ENCODE data around the gene RHOD.

The RHOD gene

DNA sequence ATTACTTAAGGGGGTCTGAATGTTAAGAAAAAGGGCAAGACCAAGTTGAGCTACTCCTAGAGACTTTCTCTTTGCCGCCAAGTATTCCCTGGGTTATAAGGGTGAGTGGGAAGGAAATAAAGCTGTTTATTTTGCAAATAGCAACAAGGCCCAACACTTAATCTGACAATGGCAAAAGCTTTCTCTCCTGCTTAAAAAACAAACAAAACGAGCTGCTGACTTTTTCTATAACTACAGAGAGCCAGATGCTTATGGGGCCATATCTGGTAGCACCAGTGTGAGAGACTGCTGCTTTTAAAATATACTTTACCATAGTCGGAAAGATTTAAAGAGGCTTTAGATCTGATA lies 60.1 kb downstream of the RHOD start:
- TF ChIP-seq TCF12 (IDR thresholded peaks at IDR 0.05; ENCODE audit: low read depth): no peak
- no peak for TF ChIP-seq EP300 (IDR thresholded peaks at IDR 0.05; ENCODE audit: borderline replicate concordance)
- TF ChIP-seq CREB1 (IDR thresholded peaks at IDR 0.05; ENCODE audit: low read depth): no peak
- TF ChIP-seq YY1 (IDR thresholded peaks at IDR 0.05; ENCODE audit: low read depth): no peak
- TF ChIP-seq, protein P1, sequence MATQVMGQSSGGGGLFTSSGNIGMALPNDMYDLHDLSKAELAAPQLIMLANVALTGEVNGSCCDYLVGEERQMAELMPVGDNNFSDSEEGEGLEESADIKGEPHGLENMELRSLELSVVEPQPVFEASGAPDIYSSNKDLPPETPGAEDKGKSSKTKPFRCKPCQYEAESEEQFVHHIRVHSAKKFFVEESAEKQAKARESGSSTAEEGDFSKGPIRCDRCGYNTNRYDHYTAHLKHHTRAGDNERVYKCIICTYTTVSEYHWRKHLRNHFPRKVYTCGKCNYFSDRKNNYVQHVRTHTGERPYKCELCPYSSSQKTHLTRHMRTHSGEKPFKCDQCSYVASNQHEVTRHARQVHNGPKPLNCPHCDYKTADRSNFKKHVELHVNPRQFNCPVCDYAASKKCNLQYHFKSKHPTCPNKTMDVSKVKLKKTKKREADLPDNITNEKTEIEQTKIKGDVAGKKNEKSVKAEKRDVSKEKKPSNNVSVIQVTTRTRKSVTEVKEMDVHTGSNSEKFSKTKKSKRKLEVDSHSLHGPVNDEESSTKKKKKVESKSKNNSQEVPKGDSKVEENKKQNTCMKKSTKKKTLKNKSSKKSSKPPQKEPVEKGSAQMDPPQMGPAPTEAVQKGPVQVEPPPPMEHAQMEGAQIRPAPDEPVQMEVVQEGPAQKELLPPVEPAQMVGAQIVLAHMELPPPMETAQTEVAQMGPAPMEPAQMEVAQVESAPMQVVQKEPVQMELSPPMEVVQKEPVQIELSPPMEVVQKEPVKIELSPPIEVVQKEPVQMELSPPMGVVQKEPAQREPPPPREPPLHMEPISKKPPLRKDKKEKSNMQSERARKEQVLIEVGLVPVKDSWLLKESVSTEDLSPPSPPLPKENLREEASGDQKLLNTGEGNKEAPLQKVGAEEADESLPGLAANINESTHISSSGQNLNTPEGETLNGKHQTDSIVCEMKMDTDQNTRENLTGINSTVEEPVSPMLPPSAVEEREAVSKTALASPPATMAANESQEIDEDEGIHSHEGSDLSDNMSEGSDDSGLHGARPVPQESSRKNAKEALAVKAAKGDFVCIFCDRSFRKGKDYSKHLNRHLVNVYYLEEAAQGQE (IDR thresholded peaks at IDR 0.05; ENCODE audit: low read depth): no peak
- TF ChIP-seq ZBTB7A (IDR thresholded peaks at IDR 0.05; ENCODE audit: low read depth): no peak
- TF ChIP-seq, protein P2, sequence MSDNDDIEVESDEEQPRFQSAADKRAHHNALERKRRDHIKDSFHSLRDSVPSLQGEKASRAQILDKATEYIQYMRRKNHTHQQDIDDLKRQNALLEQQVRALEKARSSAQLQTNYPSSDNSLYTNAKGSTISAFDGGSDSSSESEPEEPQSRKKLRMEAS (IDR thresholded peaks at IDR 0.05): no peak
- no peak for TF ChIP-seq NFIC (IDR thresholded peaks at IDR 0.05)

DNA sequence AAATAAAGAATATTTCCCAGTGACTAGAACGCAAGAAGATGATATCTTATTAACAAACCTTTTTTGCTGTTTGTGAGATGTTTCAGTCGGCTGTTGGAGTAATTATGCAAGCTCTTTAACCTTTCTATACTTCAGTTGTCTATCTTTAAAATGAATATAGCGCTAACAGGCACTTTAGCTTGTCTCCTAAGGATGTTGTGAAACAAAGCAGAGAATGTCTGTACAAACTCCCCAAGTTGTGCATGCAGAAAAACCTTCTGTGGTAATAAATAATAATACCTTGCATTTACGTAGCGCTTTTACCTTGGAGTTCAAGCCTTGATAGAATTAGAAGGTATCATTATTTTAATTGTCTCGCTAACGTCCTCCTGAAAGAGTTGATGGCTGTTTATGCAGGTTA lies 60.5 kb downstream of the RHOD start:
- TF ChIP-seq FOXM1 (IDR thresholded peaks at IDR 0.05; ENCODE audit: borderline replicate concordance, low read depth) (no peak), NFIC (IDR thresholded peaks at IDR 0.05) (no peak), EP300 (IDR thresholded peaks at IDR 0.05; ENCODE audit: borderline replicate concordance) (no peak), RAD21 (IDR thresholded peaks at IDR 0.05; ENCODE audit: low read depth) (no peak), CEBPB (IDR thresholded peaks at IDR 0.05) (no peak), TAF1 (IDR thresholded peaks at IDR 0.05; ENCODE audit: low read depth) (no peak), YY1 (IDR thresholded peaks at IDR 0.05; ENCODE audit: low read depth) (no peak), EGR1 (IDR thresholded peaks at IDR 0.05) (no peak), CREB1 (IDR thresholded peaks at IDR 0.05; ENCODE audit: low read depth) (no peak), TEAD4 (IDR thresholded peaks at IDR 0.05) (no peak), ZBTB7A (IDR thresholded peaks at IDR 0.05; ENCODE audit: low read depth) (no peak), TCF12 (IDR thresholded peaks at IDR 0.05; ENCODE audit: low read depth) (no peak), USF1 (IDR thresholded peaks at IDR 0.05) (no peak)
- TF ChIP-seq, protein P2 (IDR thresholded peaks at IDR 0.05): no peak
- TF ChIP-seq, protein P1 (IDR thresholded peaks at IDR 0.05; ENCODE audit: low read depth): no peak

- TF ChIP-seq NFIC (IDR thresholded peaks at IDR 0.05) (no peak), EP300 (IDR thresholded peaks at IDR 0.05; ENCODE audit: borderline replicate concordance) (no peak)
Measured at GRCh38 chr11:67117672-67118180, 61.1 kb downstream of the RHOD start.

DNA sequence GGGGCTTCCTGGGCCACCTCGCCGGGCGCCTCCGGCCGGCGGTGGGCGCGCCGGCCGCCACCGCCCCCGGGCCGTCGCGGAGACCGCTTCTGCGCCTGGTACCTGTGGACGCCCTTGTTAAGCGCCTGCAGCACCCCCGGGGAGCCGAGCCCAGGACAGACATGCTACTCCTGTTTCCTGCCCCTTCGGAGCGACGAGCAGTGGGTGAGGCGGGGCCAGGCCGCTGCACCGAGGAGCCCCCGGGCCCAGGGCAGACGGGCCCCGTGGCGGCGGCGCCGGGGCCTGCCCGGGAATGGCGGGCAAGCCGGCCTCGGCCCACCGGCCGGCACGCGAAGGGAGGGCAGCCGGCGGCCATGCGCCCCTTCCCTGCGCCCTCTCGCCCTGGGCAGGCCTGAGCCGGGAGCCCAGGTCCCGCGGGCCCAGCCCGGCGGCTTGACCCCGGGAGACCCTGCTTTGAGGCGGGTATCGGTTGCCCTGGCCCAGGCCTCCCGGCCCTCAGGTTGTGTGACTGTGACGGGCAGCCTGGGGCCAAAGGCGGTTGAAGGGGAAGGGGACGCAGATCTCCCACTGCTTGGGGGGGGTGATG lies 61.6 kb downstream of the RHOD start:
- TF ChIP-seq EP300 (IDR thresholded peaks at IDR 0.05; ENCODE audit: borderline replicate concordance) (no peak), NFIC (IDR thresholded peaks at IDR 0.05) (no peak), ZBTB7A (IDR thresholded peaks at IDR 0.05; ENCODE audit: low read depth) (no peak; the same call in 1 of the 2 replicates), TAF1 (IDR thresholded peaks at IDR 0.05; ENCODE audit: low read depth) (no peak), TCF12 (IDR thresholded peaks at IDR 0.05; ENCODE audit: low read depth) (no peak), USF1 (IDR thresholded peaks at IDR 0.05) (no peak), CREB1 (IDR thresholded peaks at IDR 0.05; ENCODE audit: low read depth) (no peak), EGR1 (IDR thresholded peaks at IDR 0.05) (no peak), YY1 (IDR thresholded peaks at IDR 0.05; ENCODE audit: low read depth) (no peak), FOXM1 (IDR thresholded peaks at IDR 0.05; ENCODE audit: borderline replicate concordance, low read depth) (no peak), TEAD4 (IDR thresholded peaks at IDR 0.05) (no peak), RAD21 (IDR thresholded peaks at IDR 0.05; ENCODE audit: low read depth) (no peak), CEBPB (IDR thresholded peaks at IDR 0.05) (no peak)
- TF ChIP-seq, protein P2 (IDR thresholded peaks at IDR 0.05): no peak
- TF ChIP-seq, protein P1 (IDR thresholded peaks at IDR 0.05; ENCODE audit: low read depth): no peak
